Glutamatergic neuron (in vitro differentiated cells): ENCODE results near the gene FAT2. TPM values are rescaled to one million over a fixed set of nuclear protein-coding genes. Genes with fewer than 3 reads are reported as not detected.
"Not testable (repeated sequence)": the region's sequence is repeated elsewhere in the genome, so short reads cannot be mapped to it uniquely, and the experiment has no call there.

Experiments used
- DNase-seq: peaks from one replicate; pipeline ENCODE4 v3.0.0; 2022
- H3K27ac Mint-ChIP-seq: one replicate; pipeline ENCODE4 v1.8.0; 2020; ENCODE audit warnings: mild to moderate bottlenecking, mixed read lengths, inconsistent platforms; ENCODE audit not compliant: unreplicated experiment
- H3K27me3 Mint-ChIP-seq: one replicate; pipeline ENCODE4 v1.8.0; 2020; ENCODE audit warnings: mild to moderate bottlenecking, moderate library complexity, mixed read lengths, inconsistent platforms; ENCODE audit not compliant: unreplicated experiment
- H3K36me3 Mint-ChIP-seq: one replicate; pipeline ENCODE4 v1.8.0; 2020; ENCODE audit warnings: mild to moderate bottlenecking, mixed read lengths, inconsistent platforms; ENCODE audit not compliant: unreplicated experiment
- H3K4me1 Mint-ChIP-seq: one replicate; pipeline ENCODE4 v1.8.0; 2020; ENCODE audit warnings: mild to moderate bottlenecking, low read depth, mixed read lengths, inconsistent platforms; ENCODE audit not compliant: unreplicated experiment
- H3K4me3 Mint-ChIP-seq: one replicate; pipeline ENCODE4 v1.8.0; 2020; ENCODE audit warnings: mild to moderate bottlenecking, mixed read lengths, inconsistent platforms; ENCODE audit not compliant: unreplicated experiment
- H3K9me3 Mint-ChIP-seq: one replicate; pipeline ENCODE4 v1.8.0; 2020; ENCODE audit warnings: mild to moderate bottlenecking, moderate library complexity, mixed read lengths, inconsistent platforms; ENCODE audit not compliant: unreplicated experiment
- CTCF ChIP-seq: fragments of 200-600 bp; sonication (generic); IDR thresholded peaks from one replicate; pipeline ENCODE4 v1.5.0; 2021; ENCODE audit not compliant: partially characterized antibody, unreplicated experiment
- total RNA-seq: library from RNA; stranded (reverse); fragmentation: NEBNext Ultra II Directional; extraction: Animal tissue kit (Norgen Biotek cat#: 25700); gene quantifications from one replicate; pipeline ENCODE4 v1.2.1, GENCODE V29; 2021; ENCODE audit not compliant: unreplicated experiment

The FAT2 gene
- total RNA-seq, 1 donor from 2014 or later: 0.02 TPM

- no peak overlapping the region for H3K27ac Mint-ChIP-seq
- no peaks in the 10 kb centered on the region for H3K27me3 Mint-ChIP-seq
- no peak for TF ChIP-seq CTCF
- peak; percentile 32 for DNase-seq
- H3K36me3 Mint-ChIP-seq: no peaks in the 10 kb centered on the region
- H3K4me3 Mint-ChIP-seq: no peak overlapping the region
- peaks cover 11% of the 10 kb centered on the region for H3K4me1 Mint-ChIP-seq
- no peaks in the 10 kb centered on the region for H3K9me3 Mint-ChIP-seq
Observed at GRCh38 chr5:151581812-151582583, 9.1 kb downstream of the FAT2 start.

GRCh38 chr5:151581347-151581746 lies 9.8 kb downstream of the FAT2 start:
- H3K4me1 Mint-ChIP-seq: peaks cover 11% of the 10 kb centered on the region
- no peak overlapping the region for H3K4me3 Mint-ChIP-seq
- H3K9me3 Mint-ChIP-seq: no peaks in the 10 kb centered on the region
- H3K36me3 Mint-ChIP-seq: no peaks in the 10 kb centered on the region
- no peak overlapping the region for H3K27ac Mint-ChIP-seq
- no peak for DNase-seq
- H3K27me3 Mint-ChIP-seq: no peaks in the 10 kb centered on the region
- no peak for TF ChIP-seq CTCF

DNA sequence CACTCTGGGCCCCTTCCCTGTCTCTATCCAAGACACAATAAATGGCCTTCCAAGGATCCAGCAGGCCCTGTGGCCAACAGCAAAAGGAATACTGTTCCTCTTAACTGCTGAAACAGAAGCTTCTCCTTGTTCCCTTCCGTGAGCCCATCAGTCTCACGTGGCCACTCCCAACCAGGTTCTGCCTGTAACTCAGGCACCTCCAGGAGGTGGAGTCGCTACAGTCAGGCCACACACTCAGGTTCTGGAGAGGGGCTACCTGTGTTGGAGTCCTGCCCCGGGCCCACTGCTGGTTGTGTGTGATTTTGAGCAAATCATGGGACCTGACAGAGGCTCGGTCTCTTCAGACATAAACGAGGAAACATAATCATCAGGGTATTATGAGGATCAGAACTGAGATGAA lies 10.3 kb downstream of the FAT2 start:
- DNase-seq: no peak
- Mint-ChIP-seq H3K9me3 (no peaks in the 10 kb centered on the region), H3K27ac (no peak overlapping the region), H3K36me3 (no peaks in the 10 kb centered on the region), H3K4me3 (no peak overlapping the region), H3K27me3 (no peaks in the 10 kb centered on the region), H3K4me1 (peaks cover 11% of the 10 kb centered on the region)
- no peak for TF ChIP-seq CTCF

DNA sequence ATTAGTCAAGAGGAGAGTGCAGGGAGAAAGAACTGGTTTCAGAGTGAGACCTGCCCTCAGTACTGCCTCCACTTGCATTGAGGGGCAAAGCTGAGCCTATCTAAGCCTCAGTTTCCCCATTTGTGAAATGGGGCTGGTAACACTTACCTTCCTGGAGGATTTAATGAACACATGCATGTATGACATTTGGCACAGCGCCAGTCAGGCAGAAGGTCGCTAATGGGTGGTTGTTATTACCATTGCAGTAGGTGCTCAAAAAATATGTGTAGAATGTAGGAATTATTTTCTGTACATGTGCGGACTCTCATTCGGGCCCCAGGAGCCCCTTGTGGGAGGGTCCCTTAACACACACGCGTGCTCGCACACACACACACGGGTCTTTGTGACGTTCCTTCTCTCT lies 10.9 kb downstream of the FAT2 start:
- H3K27me3 Mint-ChIP-seq: no peaks in the 10 kb centered on the region
- DNase-seq: no peak
- H3K4me1 Mint-ChIP-seq: peaks cover 11% of the 10 kb centered on the region
- H3K9me3 Mint-ChIP-seq: no peaks in the 10 kb centered on the region
- TF ChIP-seq CTCF: no peak
- H3K27ac Mint-ChIP-seq: no peak overlapping the region
- no peaks in the 10 kb centered on the region for H3K36me3 Mint-ChIP-seq
- no peak overlapping the region for H3K4me3 Mint-ChIP-seq

GRCh38 chr5:151579146-151579545 lies 12.0 kb downstream of the FAT2 start:
- H3K9me3 Mint-ChIP-seq, H3K36me3 Mint-ChIP-seq, H3K4me3 Mint-ChIP-seq, DNase-seq, H3K27me3 Mint-ChIP-seq, H3K27ac Mint-ChIP-seq: not testable (repeated sequence)
- H3K4me1 Mint-ChIP-seq: peaks cover 11% of the 10 kb centered on the region
